ENCODE results near the gene CTU2.

Gene CTU2

GRCh38 chr16:88697831-88698615 is 8.3 kb upstream of the CTU2 start:
- no peak for DNase-seq

GRCh38 chr16:88698646-88699045 is 7.7 kb upstream of the CTU2 start:
- DNase-seq = no peak

GRCh38 chr16:88699180-88699579 is 7.1 kb upstream of the CTU2 start:
- no peak for DNase-seq

- no peak for DNase-seq
Measured at GRCh38 chr16:88700322-88700635, 6.0 kb upstream of the CTU2 start.

- peak; percentile 80 for DNase-seq
Measured at GRCh38 chr16:88700636-88701482, 5.4 kb upstream of the CTU2 start.

- no peak for DNase-seq
Measured at GRCh38 chr16:88701581-88702370, 4.5 kb upstream of the CTU2 start.

- no peak for DNase-seq
Measured at GRCh38 chr16:88702371-88703210, 3.7 kb upstream of the CTU2 start.

- DNase-seq = no peak
Measured at GRCh38 chr16:88703486-88704309, 2.6 kb upstream of the CTU2 start.

- DNase-seq = no peak
Measured at GRCh38 chr16:88705076-88705684, 1.1 kb upstream of the CTU2 start.

GRCh38 chr16:88705801-88706228 is 488 bp upstream of the CTU2 start:
- DNase-seq = no peak

- no peak for DNase-seq
Measured at GRCh38 chr16:88706965-88707826, 893 bp downstream of the CTU2 start.

- DNase-seq = no peak
Measured at GRCh38 chr16:88710556-88710955, 4.3 kb downstream of the CTU2 start.

- no peak for DNase-seq
Measured at GRCh38 chr16:88711750-88712340, 5.5 kb downstream of the CTU2 start.

GRCh38 chr16:88712362-88712979 is 6.2 kb downstream of the CTU2 start:
- no peak for DNase-seq

GRCh38 chr16:88713054-88713453 is 6.8 kb downstream of the CTU2 start:
- DNase-seq = no peak

GRCh38 chr16:88713568-88714419 is 7.5 kb downstream of the CTU2 start:
- DNase-seq = no peak

- DNase-seq = no peak
Measured at GRCh38 chr16:88714420-88715302, 8.4 kb downstream of the CTU2 start.

Measured in EL (cell line).